NCI-H2227 (cell line): Measurements from ENCODE around the gene CD63.
A peak's percentile ranks its signal among the peaks of the same experiment; 100 is the strongest.
"Not testable (repeated sequence)": the region's sequence is repeated elsewhere in the genome, so short reads cannot be mapped to it uniquely, and the experiment has no call there.

Experiments used
- DNase-seq: peaks from one replicate; lab custom pipeline; 2025; ENCODE audit not compliant: unreplicated experiment; lab: John Stamatoyannopoulos, UW

Gene CD63, protein sequence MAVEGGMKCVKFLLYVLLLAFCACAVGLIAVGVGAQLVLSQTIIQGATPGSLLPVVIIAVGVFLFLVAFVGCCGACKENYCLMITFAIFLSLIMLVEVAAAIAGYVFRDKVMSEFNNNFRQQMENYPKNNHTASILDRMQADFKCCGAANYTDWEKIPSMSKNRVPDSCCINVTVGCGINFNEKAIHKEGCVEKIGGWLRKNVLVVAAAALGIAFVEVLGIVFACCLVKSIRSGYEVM

DNA sequence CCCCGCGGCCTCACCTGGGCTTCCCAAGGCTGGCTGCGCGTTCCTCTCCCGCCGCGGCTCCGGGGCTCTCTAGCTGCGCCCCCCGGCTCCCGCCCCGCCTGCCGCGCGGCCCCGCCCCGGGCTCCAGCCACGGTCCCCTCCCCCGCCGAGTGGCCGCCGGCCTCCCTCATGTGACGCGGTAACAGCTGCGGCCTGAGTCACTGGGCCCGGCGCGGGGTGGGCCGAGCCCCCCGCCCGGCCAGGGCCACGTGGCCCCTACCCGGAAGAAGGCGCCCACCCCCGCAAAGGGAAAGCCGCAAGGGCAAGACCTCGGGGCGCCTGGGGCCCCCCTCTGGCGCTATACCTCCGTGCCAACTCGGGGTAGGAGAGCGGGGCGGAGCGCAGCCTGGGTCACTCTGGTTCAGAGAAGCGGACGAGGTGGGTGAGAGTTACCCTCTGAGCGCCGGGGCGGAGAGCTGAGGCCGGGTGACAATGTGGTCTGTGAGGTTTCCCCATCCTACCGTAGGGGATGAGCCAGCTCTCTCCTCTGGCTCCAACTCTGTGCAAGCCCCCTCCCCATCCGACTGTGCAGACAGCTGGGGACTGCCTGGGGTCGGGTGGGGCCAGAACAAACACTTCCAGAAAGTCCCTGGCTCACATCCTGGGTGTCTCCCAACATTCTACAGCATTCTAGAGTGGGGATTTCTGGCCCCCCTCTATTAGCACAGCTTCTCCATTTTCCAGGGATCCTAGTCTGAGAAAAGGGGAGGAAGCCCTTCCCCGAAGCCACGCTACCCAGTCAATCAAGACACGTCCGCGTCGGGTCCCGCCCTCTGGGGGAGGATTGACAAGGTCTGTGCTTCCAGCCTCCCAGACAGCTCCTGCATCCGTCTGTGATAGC, at the start of gene CD63:
TSS of gene CD63 (minus strand) at position 71 of the 880 bp plus-strand sequence. CDS start 668 bp downstream, outside the sequence.
- DNase-seq, result peak; percentile 89

DNA sequence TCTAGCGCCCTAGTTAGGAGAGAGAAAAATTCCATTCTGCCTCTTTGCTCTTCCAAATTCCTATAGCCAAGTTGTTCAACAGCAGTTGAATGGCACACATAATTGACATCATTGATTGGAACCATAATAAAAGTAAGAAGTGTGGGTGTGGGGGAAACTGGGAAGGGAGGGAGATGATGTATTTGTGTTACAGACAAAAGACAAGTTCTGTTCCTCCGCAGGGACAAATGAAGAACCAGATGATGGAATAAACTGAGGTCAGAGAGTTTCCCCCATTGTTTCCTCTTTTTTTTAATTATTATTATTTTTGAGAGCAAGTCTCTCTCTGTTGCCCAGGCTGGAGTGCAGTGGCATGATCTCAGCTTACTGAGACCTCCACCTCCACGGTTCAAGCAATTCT, 49.0 kb upstream of the CD63 start:
- no peak for DNase-seq

DNA sequence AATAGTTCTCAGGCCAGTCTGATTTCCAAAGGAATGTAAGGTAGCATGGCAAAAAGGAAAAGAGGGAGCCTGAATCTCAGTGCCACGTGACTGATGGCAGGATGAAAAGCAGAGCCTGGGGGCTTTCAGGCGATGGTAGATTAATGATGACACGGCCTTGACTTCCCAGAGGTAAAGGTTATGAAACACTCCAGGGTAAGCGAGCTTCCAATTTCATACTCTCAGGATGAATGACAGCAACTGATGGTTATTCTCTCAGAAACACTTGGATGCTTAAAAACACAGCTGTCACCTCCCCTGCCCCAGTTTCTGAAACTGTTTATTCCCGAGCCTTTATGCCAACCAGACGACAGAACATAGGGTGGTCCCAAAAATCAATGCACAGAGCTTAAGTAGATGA, 42.9 kb upstream of the CD63 start:
- DNase-seq, result peak; percentile 18

DNA sequence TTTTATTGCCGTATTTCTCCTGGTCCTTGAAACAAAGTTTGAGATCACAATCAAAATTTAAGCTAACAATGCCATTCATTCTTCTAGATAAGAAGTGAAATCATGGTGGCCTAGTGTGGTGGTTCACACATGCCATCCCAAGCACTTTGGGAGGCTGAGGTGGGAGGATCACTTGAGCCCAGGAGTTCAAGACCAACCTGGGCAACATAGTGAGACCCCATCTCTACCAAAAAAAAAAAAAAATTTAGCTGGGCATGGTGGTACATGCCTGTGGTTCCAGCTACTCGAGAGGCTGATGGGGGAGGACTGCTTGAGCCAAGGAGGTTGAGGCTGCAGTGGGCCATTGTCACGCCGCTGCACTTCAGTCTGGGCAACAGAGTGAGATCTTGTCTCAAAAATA, 38.3 kb upstream of the CD63 start:
- DNase-seq, result no peak

DNA sequence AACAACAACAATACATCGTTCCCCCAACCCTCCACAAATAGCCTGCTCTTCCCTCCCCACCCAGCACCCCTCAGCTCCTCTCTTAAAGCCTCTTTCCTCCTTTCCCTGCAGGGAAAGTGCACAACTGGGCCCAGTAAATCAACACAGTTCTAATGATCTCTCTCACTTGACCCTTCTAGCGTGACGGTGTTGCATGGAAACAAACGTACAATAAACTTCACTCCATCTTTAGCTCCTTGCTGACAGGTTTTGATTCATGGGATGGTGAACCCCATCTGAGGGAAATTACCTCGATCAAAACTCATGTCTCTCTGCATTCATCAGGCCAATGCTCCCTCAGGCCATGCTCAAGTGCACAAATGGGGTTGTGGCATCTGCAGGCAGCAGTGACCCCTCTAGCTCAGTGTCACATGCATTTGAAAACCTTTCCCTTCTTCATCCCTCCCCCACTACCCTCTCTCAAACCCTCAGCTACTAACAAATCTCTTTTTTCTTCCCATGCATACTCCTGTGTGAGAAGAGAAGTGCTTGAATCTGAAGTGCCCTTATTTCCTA, 37.0 kb upstream of the CD63 start:
- peak; percentile 42 for DNase-seq

DNA sequence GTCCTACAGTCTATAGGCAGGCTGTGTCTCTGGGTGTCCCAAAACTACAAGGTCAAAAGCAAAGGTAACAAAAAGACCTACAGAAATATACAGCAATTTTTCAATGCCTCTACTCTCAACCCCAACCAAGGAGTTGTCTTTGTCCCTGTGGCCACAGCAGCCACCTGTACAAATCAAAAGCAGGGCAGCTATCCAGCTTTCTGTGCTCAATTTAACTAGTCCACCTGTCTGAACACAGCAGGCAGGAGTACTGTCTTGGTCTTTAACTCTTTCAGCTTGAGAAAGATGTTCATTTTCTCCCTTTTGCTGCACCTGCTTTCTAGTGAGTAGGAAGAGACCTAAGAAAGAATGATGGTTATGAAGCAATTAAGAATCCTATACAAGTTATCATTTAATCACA, 33.8 kb upstream of the CD63 start:
- no peak for DNase-seq

DNA sequence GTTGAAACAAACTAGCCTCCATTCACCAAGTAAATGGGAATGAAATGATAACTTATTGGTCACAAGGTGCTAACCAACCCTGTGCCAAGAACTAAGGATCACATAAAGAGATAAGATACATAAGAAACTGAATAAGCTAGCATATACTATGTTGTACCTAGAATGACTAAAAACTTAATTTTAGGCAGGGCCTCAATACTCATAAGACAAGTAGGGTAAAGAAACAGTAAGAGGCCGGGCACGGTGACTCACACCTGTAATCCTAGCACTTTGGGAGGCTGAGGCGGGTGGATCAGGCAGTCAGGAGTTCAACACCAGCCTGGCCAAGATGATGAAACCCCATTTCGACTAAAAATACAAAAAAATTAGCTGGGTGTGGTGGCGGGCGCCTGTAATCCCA, 31.9 kb upstream of the CD63 start:
- no peak for DNase-seq

DNA sequence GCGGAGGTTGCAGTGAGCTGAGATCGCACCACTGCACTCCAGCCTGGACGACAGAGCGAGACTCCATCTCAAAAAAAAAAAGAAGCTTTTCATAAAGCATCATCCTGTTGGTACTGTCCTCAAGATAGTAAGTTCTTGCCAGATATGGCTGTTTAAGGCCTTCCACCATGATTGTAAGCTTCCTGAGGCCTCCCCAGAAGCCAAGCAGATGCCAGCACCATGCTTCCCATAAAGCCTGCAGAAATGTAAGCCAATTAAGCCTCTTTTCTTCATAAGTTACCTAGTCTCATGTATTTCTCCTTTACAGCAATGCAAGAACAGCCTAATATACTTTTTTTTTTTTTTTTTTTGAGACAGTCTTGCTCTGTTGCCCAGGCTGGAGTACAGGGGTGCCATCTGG, 29.8 kb upstream of the CD63 start:
- DNase-seq, result not testable (repeated sequence)

DNA sequence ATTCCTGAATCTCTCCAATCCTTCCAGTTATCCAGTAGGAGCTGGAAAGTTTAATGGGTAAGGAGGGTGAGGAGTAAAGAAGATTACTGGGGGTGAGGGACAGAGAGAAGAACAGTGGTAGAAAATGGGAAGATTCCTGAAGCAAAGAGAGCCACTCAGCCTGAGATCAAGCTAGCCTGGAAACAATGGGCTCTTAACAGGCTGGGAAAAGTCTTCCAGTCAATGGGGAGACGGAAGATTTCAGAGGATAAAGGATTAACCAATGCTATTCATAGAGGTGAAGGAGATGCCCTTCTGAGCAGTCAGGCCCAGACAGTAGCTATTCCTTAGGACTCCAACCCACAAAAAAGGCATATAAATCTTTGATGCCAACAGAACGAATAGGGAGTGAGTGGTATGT, 28.9 kb upstream of the CD63 start:
- no peak for DNase-seq

DNA sequence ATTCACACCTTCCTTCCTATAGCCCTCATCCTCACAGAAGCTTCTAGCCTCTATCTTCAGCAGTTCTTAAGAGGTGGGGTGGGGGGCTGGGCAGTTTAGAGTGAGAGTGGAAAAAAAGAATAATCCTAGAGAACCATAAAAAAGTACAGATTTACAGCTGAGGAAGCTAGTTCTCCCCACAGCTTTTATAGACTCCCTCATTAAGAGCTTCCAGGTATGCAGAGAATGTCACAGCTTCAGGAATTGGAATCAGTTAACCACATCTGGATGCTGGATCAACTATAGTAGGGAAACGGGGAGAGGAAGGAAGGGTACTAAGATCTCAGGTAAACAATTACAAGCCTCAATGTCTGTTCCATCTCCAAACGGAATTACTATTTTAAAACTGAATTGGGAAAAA, 26.4 kb upstream of the CD63 start:
- DNase-seq, result no peak

DNA sequence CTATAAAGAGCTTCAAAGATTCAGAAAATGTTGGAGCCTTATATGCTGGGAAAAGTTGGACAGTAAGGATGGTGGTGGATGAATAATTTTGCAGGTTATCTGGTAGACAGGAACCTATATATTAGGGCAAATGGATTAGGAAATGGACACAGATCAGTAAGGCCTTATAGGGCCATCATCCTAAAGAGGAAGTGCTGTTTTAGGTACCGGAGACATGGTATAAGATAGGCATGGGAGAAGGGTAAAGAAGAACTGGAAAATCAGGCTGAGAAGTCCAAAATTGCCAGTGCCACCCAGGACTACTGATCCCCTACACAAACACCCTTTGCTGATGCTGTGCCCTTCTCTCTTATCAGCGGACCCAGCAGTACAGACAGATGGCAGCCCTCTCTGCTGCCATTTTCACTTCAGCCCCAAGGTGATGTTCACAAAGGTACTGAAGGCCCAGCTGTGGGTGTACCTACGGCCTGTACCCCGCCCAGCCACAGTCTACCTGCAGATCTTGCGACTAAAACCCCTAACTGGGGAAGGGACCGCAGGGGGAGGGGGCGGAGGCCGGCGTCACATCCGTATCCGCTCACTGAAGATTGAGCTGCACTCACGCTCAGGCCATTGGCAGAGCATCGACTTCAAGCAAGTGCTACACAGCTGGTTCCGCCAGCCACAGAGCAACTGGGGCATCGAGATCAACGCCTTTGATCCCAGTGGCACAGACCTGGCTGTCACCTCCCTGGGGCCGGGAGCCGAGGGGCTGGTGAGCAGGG, 19.6 kb upstream of the CD63 start:
- no peak for DNase-seq

DNA sequence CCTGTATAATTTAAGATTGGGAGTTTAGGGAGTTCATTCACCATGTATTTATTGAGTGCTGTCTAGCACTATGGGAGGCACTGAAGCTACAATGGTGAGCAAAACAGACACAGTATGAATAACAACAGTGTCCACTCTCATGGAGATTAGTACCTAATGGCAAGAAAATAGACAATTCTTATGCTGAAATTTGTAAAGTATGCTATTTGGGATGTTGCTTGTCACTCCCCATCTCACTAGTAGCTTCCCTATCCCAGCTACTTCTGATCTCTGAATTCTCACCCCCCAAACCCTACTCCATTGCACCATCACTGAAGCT, 18.1 kb upstream of the CD63 start:
- DNase-seq, result no peak

DNA sequence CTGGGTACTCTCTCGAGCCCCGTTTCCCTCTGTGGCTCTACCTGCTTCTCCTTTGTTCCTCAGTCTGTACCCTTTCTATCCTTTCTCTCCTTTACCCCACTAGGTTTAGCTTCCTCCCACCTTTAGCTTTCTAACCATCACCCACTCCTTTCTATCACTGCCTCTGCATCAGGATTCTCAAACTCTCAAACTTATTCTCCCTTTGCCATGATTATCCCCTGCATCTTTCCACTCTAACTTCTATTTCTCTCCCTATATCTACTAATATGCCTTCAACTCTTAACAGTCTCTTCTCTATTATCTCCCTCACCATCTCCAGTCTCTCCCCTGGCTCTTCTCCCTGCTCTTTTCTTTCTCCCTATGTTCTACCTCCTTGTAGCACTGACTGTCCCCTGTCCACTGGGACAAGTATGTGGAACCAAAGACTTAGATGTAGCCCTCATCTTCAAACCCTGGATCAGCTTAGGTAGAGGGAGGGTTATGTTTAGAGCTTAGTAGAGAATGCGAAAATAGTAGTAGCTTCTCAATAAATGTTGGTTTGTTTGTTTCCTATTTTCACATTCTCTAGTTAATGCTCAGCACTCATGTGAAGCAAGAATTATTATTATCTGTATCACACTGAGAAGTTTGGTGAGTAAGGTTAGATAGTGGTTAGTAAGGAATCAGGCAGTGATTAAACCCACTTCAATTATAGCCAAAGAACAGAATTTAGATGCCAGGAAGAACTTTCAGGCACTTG, 17.5 kb upstream of the CD63 start:
- no peak for DNase-seq

DNA sequence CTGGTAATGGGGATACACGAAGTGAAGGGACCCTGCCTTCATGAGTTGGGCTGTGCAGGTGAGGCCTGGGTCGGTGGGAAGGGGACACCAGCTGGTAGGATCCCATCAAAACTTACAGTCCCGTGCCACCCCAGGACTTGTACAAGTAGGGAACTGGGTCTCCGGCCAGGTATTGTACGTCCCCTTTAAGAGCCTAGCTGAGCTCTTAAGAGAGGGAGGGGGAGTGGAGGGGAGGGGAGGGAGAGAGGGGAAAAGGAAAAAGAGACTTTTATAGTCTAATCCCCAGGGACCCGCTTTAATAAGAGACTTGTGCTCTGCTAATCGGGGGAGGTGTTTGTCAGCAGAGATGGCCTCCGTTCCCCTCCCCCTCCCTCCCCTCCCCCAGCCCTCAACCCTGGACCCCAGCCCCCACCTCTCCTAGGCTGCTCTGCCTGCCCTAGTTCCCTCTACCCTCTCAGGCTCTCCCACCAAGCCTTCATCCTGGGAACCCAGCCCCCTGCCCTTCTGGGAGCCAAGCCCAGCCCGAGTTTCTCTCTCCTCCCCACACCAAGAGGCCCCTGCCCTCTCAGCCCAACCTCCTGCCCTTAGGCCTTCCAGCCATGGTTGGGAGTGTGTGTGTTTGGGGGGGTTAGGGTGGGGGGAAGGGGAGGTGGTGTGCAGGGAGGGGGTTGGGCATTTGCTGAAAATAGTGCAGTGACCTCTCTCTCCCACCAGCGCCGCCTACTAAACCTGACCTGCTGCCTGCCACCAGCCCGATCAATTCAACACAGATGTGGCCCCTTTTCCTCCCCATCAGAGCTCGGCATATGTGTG, 16.8 kb upstream of the CD63 start:
- DNase-seq, result peak; percentile 77

DNA sequence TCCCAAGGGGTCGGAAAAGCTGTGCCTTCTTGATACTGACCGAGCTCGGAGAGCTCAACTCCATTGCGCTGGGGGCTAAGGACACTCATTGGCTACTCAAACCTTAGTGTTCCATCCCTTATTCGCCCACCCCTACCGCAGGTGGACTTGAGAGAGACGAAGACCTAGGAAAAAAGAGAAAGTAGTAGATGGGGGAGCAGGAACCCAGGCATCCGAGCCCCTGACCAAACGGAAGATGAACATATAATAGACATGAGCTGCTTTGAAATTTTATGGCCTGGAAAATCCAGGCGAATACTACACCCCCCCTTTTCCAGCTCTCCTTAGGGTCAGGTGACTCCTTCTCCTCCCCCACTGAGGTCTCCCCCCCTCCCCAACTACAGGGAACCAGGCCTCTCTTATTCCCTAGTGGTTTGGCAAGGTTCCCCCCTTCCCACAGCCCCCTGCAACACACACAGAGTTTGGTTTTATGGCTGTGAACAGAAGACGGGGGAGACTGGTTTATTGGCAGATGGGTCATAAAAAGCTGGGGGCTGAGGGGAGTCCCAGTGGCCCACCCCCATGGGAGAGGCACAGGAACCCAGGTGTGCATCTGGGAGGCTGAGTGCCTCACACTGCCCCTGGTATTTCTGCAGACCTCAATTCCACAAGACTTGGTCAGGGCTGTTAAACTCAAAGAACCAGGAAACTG, 15.7 kb upstream of the CD63 start:
- DNase-seq, result no peak

DNA sequence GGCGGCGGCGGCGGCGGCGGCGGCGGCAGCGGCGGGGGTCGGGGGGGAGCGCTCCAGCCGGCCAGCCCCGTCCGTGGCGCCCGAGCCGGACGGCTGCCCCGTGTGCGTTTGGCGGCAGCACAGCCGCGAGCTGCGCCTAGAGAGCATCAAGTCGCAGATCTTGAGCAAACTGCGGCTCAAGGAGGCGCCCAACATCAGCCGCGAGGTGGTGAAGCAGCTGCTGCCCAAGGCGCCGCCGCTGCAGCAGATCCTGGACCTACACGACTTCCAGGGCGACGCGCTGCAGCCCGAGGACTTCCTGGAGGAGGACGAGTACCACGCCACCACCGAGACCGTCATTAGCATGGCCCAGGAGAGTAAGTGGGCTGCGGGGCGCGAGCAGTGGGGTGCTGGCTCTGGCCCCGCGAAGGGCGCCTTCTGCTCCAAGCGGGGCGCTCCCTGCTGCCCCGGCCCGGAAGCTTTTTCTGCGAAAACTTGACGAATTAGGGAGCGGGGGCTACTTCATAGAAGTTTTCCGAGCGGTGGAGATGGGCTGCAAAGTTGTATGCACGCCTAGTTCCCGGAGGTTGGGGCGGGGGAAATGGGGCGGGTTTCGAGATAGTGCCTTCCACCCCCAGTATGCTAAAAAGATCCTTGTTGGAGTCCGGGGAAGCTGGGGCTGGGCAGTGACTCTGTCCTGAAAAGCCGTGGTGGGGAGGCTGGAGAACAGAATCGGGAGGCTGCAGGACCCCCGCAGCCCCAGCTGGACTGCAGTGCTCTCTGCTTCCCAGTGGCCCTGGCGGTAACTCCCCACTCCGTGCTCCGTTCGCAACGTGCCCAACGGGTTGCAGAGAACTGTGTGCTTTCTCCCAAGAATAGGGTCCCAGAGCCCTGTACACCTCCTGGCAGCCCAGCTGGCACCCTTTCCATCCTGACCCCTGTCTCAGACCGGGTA, 14.9 kb upstream of the CD63 start:
- peak; percentile 76 for DNase-seq

DNA sequence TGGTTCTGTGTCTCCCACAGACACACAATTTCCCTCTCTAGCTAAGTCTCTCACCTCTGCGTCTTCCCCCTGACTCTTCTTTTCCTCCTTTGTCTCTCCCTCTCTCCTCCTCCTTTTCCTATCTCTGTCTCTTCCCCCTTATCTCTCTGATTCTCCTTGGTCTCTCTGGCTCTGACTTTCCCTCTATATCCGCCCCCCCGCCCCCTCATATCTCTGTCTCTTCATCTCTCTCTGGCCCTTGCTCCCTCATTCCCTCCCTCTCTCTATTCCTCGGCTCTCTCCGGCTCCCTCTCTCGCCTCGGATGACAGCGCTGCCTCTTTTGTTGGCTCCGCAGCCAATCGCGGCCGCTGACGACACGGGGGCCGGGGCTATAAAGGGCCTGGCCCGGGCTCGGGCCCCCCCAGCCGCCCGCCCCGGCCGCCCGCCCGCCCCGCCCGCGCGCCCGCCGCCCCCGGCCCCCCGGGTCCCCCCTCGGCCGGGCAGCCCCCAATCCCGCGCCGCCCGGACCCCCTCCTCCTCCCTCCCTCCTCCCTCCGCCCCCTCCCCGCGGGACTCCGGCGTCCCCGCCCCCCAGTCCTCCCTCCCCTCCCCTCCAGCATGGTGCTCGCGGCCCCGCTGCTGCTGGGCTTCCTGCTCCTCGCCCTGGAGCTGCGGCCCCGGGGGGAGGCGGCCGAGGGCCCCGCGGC, 14.1 kb upstream of the CD63 start, which contains the start of gene GDF11:
TSS of gene GDF11 (plus strand) at position 404 of the 687 bp plus-strand sequence. CDS start at position 599, 195 bp downstream.
- peak; percentile 85 for DNase-seq
